ENCODE measurements around the gene B3GAT3.

DNA sequence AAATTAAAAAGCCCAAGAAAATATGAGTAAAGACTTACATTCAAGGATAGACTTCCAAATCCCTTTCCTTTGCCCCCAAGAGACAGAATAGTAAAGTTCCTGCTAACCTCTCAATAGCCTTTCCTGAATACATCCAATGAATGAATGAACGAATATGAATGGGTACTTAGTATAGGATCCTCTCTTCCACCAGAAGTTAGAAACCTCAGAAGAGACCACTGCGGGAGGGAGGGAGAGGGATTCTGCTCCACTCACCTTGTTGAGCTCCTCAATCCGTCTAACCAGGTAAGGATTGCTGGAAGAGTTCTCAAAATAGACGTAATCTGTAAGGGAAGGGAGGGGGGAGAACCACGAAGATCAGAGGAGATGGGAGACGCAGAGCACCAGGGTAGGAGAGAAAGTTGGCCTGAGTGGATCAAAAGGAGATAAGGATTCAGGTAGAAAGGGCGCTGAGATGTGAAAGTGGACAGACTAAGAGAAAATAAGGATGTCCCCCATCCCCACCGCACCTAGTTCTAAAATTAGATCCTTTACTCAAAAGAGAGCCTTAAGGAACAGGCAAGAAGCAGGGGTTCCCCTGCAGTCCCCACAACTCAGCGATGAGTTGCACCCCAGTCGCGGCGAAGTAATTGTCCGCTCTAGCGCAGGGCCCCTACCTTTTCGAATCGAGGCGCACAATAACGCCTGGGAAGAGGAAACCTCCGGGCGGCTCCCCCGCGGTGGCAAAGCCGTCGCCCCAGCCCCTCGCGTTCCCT, 21.2 kb downstream of the B3GAT3 start:
- TF ChIP-seq, protein P1, sequence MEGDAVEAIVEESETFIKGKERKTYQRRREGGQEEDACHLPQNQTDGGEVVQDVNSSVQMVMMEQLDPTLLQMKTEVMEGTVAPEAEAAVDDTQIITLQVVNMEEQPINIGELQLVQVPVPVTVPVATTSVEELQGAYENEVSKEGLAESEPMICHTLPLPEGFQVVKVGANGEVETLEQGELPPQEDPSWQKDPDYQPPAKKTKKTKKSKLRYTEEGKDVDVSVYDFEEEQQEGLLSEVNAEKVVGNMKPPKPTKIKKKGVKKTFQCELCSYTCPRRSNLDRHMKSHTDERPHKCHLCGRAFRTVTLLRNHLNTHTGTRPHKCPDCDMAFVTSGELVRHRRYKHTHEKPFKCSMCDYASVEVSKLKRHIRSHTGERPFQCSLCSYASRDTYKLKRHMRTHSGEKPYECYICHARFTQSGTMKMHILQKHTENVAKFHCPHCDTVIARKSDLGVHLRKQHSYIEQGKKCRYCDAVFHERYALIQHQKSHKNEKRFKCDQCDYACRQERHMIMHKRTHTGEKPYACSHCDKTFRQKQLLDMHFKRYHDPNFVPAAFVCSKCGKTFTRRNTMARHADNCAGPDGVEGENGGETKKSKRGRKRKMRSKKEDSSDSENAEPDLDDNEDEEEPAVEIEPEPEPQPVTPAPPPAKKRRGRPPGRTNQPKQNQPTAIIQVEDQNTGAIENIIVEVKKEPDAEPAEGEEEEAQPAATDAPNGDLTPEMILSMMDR (IDR thresholded peaks at IDR 0.05): no peak
- no peak for TF ChIP-seq POLR2A (IDR thresholded peaks at IDR 0.05)
